A549 (cell line): Measurements from ENCODE around the gene KSR1.

Experiments
- BHLHE40 ChIP-seq: IDR thresholded peaks from 2 replicates; pipeline ENCODE4 v1.6.1; 2012; ENCODE audit warnings: low read depth, low read length, inconsistent platforms
- EP300 ChIP-seq, 2 experiments: fragments of >200 bp; sonication (Bioruptor Twin); formaldehyde crosslinking; IDR thresholded peaks; 2 replicates in 1 of 2; 3 replicates in 1 of 2; pipeline ENCODE4 v1.6.1; 2016 to 2017
- HOXA7 ChIP-seq: fragments of 250-450 bp; sonication (Bioruptor Pico); IDR thresholded peaks from 2 replicates; pipeline ENCODE4 v1.5.0; 2020; ENCODE audit warnings: mild to moderate bottlenecking, moderate library complexity
- HOXB5 ChIP-seq: fragments of 250-450 bp; sonication (Bioruptor Pico); IDR thresholded peaks from 2 replicates; pipeline ENCODE4 v1.5.0; 2020; ENCODE audit warnings: mild to moderate bottlenecking, moderate library complexity
- MAFK ChIP-seq: fragments of 450-650 bp; IDR thresholded peaks from 2 replicates; pipeline ENCODE4 v1.6.1; 2014; ENCODE audit not compliant: partially characterized antibody
- NR3C1 ChIP-seq: fragments of >200 bp; sonication (Bioruptor Twin); formaldehyde crosslinking; IDR thresholded peaks from 3 replicates; pipeline ENCODE4 v1.6.1; 2017
- POLR2A ChIP-seq: IDR thresholded peaks from 2 replicates; pipeline ENCODE4 v1.6.1; 2012; ENCODE audit warnings: mild to moderate bottlenecking, low read length
- SMC3 ChIP-seq: fragments of >200 bp; sonication (Bioruptor Twin); formaldehyde crosslinking; IDR thresholded peaks from 3 replicates; pipeline ENCODE4 v1.6.1; 2018; ENCODE audit warnings: inconsistent platforms
- ZFP36 ChIP-seq: fragments of 450-650 bp; IDR thresholded peaks from 2 replicates; pipeline ENCODE4 v1.6.1; 2014; ENCODE audit warnings: borderline replicate concordance; ENCODE audit not compliant: partially characterized antibody
- TF ChIP-seq, protein P1 (sequence below): fragments of 150-350 bp; IDR thresholded peaks from 2 replicates; pipeline ENCODE4 v1.6.1; 2014; ENCODE audit warnings: low read depth, mild to moderate bottlenecking, low read length
- TF ChIP-seq, protein P2 (sequence below): fragments of >200 bp; sonication (Bioruptor Twin); formaldehyde crosslinking; IDR thresholded peaks from 3 replicates; pipeline ENCODE4 v1.5.1; 2016
- TF ChIP-seq, protein P3 (sequence below): fragments of 200-600 bp; sonication (generic); IDR thresholded peaks from 2 replicates; pipeline ENCODE4 v1.6.1; 2016; ENCODE audit warnings: antibody characterized with exemption, mild to moderate bottlenecking, moderate library complexity
- TF ChIP-seq, protein P4 (sequence below): fragments of 450-650 bp; IDR thresholded peaks from 2 replicates; pipeline ENCODE4 v1.6.1; 2014; ENCODE audit warnings: antibody characterized with exemption

DNA sequence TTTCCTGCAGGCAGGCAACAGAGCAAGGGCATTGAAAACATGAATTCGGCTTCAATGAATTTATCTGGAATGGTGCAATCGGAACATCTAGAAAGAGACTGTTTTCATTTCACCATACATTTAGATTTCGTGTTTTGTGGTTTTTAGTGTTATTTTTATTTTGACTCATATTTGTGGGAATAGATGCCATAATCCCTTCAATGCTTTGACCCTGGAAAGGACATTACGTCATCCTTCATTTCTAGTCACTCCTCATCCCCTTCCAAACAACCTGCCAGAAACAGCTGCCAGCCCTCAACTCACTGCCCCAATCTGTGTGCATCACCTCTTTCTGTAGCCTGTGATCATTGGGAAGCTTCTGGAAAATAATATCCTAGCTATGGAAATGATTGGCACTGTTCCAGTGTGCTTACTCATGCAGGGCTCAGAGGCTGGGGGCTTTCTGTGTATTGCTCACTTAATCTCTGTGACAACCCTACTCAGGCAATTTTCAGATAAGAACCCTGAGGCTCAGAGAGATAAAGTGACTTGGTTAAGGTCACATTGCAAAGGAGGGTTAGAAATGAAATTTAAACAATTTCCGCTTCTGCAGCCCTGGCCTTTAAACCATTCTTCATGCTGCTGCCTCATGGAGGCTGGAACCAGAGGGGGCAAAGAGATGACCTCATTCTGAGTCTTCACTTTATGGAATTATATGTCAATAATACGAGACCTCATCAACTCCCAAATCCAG, 9.5 kb upstream of the KSR1 start:
- TF ChIP-seq, protein P1, sequence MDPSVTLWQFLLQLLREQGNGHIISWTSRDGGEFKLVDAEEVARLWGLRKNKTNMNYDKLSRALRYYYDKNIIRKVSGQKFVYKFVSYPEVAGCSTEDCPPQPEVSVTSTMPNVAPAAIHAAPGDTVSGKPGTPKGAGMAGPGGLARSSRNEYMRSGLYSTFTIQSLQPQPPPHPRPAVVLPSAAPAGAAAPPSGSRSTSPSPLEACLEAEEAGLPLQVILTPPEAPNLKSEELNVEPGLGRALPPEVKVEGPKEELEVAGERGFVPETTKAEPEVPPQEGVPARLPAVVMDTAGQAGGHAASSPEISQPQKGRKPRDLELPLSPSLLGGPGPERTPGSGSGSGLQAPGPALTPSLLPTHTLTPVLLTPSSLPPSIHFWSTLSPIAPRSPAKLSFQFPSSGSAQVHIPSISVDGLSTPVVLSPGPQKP = no peak
- no peak for TF ChIP-seq HOXA7 (CRISPR knock-in tag)
- TF ChIP-seq NR3C1 = no peak
- no peak for TF ChIP-seq SMC3
- TF ChIP-seq, protein P2, sequence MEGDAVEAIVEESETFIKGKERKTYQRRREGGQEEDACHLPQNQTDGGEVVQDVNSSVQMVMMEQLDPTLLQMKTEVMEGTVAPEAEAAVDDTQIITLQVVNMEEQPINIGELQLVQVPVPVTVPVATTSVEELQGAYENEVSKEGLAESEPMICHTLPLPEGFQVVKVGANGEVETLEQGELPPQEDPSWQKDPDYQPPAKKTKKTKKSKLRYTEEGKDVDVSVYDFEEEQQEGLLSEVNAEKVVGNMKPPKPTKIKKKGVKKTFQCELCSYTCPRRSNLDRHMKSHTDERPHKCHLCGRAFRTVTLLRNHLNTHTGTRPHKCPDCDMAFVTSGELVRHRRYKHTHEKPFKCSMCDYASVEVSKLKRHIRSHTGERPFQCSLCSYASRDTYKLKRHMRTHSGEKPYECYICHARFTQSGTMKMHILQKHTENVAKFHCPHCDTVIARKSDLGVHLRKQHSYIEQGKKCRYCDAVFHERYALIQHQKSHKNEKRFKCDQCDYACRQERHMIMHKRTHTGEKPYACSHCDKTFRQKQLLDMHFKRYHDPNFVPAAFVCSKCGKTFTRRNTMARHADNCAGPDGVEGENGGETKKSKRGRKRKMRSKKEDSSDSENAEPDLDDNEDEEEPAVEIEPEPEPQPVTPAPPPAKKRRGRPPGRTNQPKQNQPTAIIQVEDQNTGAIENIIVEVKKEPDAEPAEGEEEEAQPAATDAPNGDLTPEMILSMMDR = no peak
- TF ChIP-seq HOXB5 (CRISPR knock-in tag) = no peak
- TF ChIP-seq ZFP36 = no peak
- TF ChIP-seq POLR2A = no peak
- TF ChIP-seq EP300 (IDR thresholded peaks at IDR 0.05) = no peak
- no peak for TF ChIP-seq BHLHE40
- TF ChIP-seq, protein P3, sequence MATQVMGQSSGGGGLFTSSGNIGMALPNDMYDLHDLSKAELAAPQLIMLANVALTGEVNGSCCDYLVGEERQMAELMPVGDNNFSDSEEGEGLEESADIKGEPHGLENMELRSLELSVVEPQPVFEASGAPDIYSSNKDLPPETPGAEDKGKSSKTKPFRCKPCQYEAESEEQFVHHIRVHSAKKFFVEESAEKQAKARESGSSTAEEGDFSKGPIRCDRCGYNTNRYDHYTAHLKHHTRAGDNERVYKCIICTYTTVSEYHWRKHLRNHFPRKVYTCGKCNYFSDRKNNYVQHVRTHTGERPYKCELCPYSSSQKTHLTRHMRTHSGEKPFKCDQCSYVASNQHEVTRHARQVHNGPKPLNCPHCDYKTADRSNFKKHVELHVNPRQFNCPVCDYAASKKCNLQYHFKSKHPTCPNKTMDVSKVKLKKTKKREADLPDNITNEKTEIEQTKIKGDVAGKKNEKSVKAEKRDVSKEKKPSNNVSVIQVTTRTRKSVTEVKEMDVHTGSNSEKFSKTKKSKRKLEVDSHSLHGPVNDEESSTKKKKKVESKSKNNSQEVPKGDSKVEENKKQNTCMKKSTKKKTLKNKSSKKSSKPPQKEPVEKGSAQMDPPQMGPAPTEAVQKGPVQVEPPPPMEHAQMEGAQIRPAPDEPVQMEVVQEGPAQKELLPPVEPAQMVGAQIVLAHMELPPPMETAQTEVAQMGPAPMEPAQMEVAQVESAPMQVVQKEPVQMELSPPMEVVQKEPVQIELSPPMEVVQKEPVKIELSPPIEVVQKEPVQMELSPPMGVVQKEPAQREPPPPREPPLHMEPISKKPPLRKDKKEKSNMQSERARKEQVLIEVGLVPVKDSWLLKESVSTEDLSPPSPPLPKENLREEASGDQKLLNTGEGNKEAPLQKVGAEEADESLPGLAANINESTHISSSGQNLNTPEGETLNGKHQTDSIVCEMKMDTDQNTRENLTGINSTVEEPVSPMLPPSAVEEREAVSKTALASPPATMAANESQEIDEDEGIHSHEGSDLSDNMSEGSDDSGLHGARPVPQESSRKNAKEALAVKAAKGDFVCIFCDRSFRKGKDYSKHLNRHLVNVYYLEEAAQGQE = no peak
- TF ChIP-seq MAFK = no peak
- TF ChIP-seq, protein P4, sequence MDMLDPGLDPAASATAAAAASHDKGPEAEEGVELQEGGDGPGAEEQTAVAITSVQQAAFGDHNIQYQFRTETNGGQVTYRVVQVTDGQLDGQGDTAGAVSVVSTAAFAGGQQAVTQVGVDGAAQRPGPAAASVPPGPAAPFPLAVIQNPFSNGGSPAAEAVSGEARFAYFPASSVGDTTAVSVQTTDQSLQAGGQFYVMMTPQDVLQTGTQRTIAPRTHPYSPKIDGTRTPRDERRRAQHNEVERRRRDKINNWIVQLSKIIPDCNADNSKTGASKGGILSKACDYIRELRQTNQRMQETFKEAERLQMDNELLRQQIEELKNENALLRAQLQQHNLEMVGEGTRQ = no peak
